HL-60 (cell line): ENCODE data around the gene ATP8B3.

ENCODE experiments used
- DNase-seq, 2 experiments: peaks; one replicate each; pipeline ENCODE4 v3.0.0-alpha.2; 2010 to 2020; ENCODE audit warnings: low read depth in 1 of 2, low spot score in 1 of 2
- H3K27ac ChIP-seq: fragments of 250-450 bp; sonication (Bioruptor Pico); replicated peaks from 2 replicates; pipeline ENCODE4 v1.5.1; 2020; ENCODE audit warnings: mild to moderate bottlenecking, moderate library complexity
- H3K27me3 ChIP-seq: fragments of 250-450 bp; sonication (Bioruptor Pico); 2 replicates; pipeline ENCODE4 v1.5.1; 2021; ENCODE audit warnings: mild to moderate bottlenecking, moderate library complexity; ENCODE audit not compliant: insufficient read depth, poor library complexity, severe bottlenecking
- H3K4me3 ChIP-seq: replicated peaks from 2 replicates; pipeline ENCODE4 v1.5.1; 2011; ENCODE audit warnings: mild to moderate bottlenecking, control low read depth, low read length; ENCODE audit not compliant: insufficient read depth
- GABPA ChIP-seq: IDR thresholded peaks from 2 replicates; pipeline ENCODE4 v1.6.1; 2012; ENCODE audit warnings: low read depth
- POLR2AphosphoS5 ChIP-seq: IDR thresholded peaks from 2 replicates; pipeline ENCODE4 v1.6.1; 2012; ENCODE audit warnings: low read depth
- SPI1 ChIP-seq: IDR thresholded peaks from 2 replicates; pipeline ENCODE4 v1.6.1; 2012; ENCODE audit warnings: low read depth, mild to moderate bottlenecking, borderline replicate concordance
- microRNA-seq: library from miRNA; unstranded; fragments of <30 nt; microRNA quantifications from one replicate; pipeline ENCODE4, GENCODE V29; 2018
- TF ChIP-seq, protein P1 (sequence below): IDR thresholded peaks from one replicate; pipeline ENCODE4 v1.5.1; 2011; ENCODE audit warnings: low read length, control low read depth, inconsistent platforms; ENCODE audit not compliant: insufficient read depth
- TF ChIP-seq, protein P2 (sequence below): IDR thresholded peaks from 2 replicates; pipeline ENCODE4 v1.6.1; 2012; ENCODE audit warnings: low read depth; ENCODE audit not compliant: insufficient replicate concordance

ATP8B3 gene

DNA sequence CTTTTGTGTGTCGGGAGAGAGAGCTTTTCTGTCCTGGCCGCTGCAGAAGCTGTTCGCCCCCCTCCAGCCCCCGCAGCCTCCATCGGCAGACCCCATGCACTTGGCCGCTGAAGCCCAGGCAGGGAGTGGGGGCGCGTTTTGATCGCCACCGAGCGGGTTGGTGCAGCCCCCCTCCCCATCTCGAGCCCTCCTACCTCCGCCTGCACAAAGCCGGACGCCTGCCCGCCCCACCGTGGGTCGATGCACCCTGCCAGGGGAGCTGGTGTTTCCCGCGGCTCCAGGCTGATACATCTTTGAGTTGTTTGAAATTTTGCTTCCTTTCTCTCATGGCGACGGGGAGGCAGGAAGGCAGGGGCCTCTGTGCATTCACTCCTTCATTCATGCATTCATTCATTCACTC is 75.1 kb downstream of the ATP8B3 start:
- no peak overlapping the region for H3K4me3 ChIP-seq
- peaks cover 13% of the 10 kb centered on the region for H3K27me3 ChIP-seq
- no peak overlapping the region for H3K27ac ChIP-seq
- DNase-seq, result no peak
- TF ChIP-seq, protein P1, sequence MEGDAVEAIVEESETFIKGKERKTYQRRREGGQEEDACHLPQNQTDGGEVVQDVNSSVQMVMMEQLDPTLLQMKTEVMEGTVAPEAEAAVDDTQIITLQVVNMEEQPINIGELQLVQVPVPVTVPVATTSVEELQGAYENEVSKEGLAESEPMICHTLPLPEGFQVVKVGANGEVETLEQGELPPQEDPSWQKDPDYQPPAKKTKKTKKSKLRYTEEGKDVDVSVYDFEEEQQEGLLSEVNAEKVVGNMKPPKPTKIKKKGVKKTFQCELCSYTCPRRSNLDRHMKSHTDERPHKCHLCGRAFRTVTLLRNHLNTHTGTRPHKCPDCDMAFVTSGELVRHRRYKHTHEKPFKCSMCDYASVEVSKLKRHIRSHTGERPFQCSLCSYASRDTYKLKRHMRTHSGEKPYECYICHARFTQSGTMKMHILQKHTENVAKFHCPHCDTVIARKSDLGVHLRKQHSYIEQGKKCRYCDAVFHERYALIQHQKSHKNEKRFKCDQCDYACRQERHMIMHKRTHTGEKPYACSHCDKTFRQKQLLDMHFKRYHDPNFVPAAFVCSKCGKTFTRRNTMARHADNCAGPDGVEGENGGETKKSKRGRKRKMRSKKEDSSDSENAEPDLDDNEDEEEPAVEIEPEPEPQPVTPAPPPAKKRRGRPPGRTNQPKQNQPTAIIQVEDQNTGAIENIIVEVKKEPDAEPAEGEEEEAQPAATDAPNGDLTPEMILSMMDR, result no peak
- no peak for TF ChIP-seq GABPA
- TF ChIP-seq, protein P2, sequence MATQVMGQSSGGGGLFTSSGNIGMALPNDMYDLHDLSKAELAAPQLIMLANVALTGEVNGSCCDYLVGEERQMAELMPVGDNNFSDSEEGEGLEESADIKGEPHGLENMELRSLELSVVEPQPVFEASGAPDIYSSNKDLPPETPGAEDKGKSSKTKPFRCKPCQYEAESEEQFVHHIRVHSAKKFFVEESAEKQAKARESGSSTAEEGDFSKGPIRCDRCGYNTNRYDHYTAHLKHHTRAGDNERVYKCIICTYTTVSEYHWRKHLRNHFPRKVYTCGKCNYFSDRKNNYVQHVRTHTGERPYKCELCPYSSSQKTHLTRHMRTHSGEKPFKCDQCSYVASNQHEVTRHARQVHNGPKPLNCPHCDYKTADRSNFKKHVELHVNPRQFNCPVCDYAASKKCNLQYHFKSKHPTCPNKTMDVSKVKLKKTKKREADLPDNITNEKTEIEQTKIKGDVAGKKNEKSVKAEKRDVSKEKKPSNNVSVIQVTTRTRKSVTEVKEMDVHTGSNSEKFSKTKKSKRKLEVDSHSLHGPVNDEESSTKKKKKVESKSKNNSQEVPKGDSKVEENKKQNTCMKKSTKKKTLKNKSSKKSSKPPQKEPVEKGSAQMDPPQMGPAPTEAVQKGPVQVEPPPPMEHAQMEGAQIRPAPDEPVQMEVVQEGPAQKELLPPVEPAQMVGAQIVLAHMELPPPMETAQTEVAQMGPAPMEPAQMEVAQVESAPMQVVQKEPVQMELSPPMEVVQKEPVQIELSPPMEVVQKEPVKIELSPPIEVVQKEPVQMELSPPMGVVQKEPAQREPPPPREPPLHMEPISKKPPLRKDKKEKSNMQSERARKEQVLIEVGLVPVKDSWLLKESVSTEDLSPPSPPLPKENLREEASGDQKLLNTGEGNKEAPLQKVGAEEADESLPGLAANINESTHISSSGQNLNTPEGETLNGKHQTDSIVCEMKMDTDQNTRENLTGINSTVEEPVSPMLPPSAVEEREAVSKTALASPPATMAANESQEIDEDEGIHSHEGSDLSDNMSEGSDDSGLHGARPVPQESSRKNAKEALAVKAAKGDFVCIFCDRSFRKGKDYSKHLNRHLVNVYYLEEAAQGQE, result no peak
- TF ChIP-seq POLR2AphosphoS5, result no peak
- TF ChIP-seq SPI1, result no peak

DNA sequence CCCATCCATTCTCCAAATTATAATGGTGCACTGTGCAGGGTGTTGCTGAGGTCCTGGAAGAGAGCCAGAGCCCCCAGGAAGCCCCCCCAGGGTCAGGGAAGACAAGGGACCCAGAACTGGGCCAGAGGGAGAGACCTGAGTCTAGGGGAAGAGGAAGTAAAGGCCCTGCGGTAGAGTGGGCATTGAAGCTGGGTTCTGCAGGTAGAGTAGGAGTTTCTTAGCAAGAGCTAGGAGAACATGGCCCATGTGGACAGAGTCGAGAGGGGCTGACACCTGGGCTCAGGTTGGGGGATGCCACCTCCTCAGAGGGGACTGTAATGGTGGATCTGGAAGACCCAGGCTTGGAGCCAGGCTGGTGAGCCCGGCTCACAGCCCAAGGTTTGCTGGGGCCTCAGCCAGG is 75.8 kb downstream of the ATP8B3 start:
- Histone ChIP-seq H3K27me3 (peaks cover 15% of the 10 kb centered on the region), H3K4me3 (no peak overlapping the region), H3K27ac (no peak overlapping the region)
- no peak for DNase-seq
- no peak for TF ChIP-seq SPI1
- TF ChIP-seq, protein P2, result no peak
- TF ChIP-seq POLR2AphosphoS5, result no peak
- TF ChIP-seq GABPA, result no peak
- TF ChIP-seq, protein P1, result no peak

DNA sequence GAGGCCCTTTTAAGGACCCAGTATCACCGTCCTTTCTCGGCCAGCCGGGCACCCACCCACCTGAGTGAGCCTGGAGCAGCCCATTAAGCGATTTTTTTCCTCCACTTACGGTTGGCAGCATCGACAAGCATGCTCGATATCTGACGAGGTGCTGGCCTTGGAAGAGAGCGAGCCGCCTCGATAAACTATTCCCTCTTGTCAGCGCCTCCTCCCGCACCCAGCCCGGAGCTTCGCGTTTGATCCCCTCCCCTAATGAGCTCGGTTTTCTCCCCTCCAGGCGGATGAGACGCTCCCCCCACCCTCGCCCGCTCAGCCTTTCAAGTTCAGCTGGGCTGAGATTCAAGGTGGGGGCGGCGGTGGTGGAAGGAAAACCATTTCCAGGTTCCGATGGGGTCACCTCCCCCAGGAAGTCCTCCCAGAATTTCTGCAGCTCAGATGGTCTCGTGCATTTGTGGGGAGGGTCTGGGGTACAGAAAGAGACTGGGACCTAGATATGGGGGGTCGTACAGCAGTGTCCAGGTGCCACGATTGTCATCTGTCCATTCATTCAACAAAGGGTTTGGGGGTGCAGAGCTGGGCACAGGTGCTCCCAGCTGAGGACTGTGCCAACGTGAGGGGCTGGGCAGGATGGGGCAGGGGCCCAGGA is 77.6 kb downstream of the ATP8B3 start:
- Histone ChIP-seq H3K27ac (no peak overlapping the region), H3K4me3 (no peak overlapping the region), H3K27me3 (peaks cover 15% of the 10 kb centered on the region)
- no peak for DNase-seq
- TF ChIP-seq GABPA (no peak), POLR2AphosphoS5 (no peak), SPI1 (no peak)
- TF ChIP-seq, protein P1, result no peak
- TF ChIP-seq, protein P2, result no peak

Small RNAs within 50 kb of the gene (microRNA-seq; reads per million reads assigned to microRNA genes)
- gene MIR1909, result 1.5 reads per million
